8988T (cell line): ENCODE data around the gene DMAC2.
"Not testable (repeated sequence)": the region's sequence is repeated elsewhere in the genome, so short reads cannot be mapped to it uniquely, and the experiment has no call there.

Source experiments
- DNase-seq: peaks from one replicate; pipeline ENCODE4 v3.0.0; 2011

The DMAC2 gene

GRCh38 chr19:41439441-41440222 lies at the start of gene DMAC2:
DMAC2 (minus strand) TSS chr19:41439912; CDS start chr19:41439899, 13 bp downstream.
- peak; percentile 77 for DNase-seq

- not testable (repeated sequence) for DNase-seq
Measured at GRCh38 chr19:41486953-41487352, 47.2 kb upstream of the DMAC2 start.

GRCh38 chr19:41484822-41485221 lies 45.1 kb upstream of the DMAC2 start:
- no peak for DNase-seq

GRCh38 chr19:41480336-41480735 lies 40.6 kb upstream of the DMAC2 start:
- DNase-seq, result no peak

GRCh38 chr19:41479757-41480191 lies 40.1 kb upstream of the DMAC2 start:
- DNase-seq, result no peak

GRCh38 chr19:41478875-41479756 lies 39.4 kb upstream of the DMAC2 start:
- no peak for DNase-seq

GRCh38 chr19:41478171-41478570 lies 38.5 kb upstream of the DMAC2 start:
- DNase-seq, result no peak

GRCh38 chr19:41476583-41476982 lies 36.9 kb upstream of the DMAC2 start:
- no peak for DNase-seq

GRCh38 chr19:41463257-41464256 lies 23.8 kb upstream of the DMAC2 start:
- DNase-seq, result not testable (repeated sequence)

GRCh38 chr19:41462497-41462896 lies 22.8 kb upstream of the DMAC2 start:
- no peak for DNase-seq

GRCh38 chr19:41457241-41457640 lies 17.5 kb upstream of the DMAC2 start:
- DNase-seq, result no peak

- no peak for DNase-seq
Measured at GRCh38 chr19:41456342-41456918, 16.7 kb upstream of the DMAC2 start.

- DNase-seq, result no peak
Measured at GRCh38 chr19:41455936-41456335, 16.2 kb upstream of the DMAC2 start.

GRCh38 chr19:41452584-41453275 lies 13.0 kb upstream of the DMAC2 start:
- no peak for DNase-seq

- no peak for DNase-seq
Measured at GRCh38 chr19:41449865-41450178, 10.1 kb upstream of the DMAC2 start.

- peak; percentile 55 for DNase-seq
Measured at GRCh38 chr19:41449079-41449864, 9.6 kb upstream of the DMAC2 start.

- no peak for DNase-seq
Measured at GRCh38 chr19:41447732-41448332, 8.1 kb upstream of the DMAC2 start.

- DNase-seq, result no peak
Measured at GRCh38 chr19:41445575-41445974, 5.9 kb upstream of the DMAC2 start.

- DNase-seq, result no peak
Measured at GRCh38 chr19:41443813-41444455, 4.2 kb upstream of the DMAC2 start.
